IMR-90 (cell line): ENCODE measurements around the gene COL8A1. TPM values are rescaled to one million over a fixed set of nuclear protein-coding genes. Genes with fewer than 3 reads are reported as not detected.
A peak's percentile ranks its signal among the peaks of the same experiment; 100 is the strongest.

Source experiments
- ATAC-seq: fragments of 200-7000 bp; cut with Tn5 transposase; 2 replicates; pipeline ENCODE4 v1.9.1; 2020; ENCODE audit warnings: low read depth, mild to moderate bottlenecking, moderate library complexity
- BruUV-seq: library from RNA; stranded (reverse); fragments of 400-500 nt; replicated peaks from 2 replicates; lab custom pipeline; 2021; lab: Mats Ljungman, UMichigan
- CTCF ChIA-PET: fragments of 300-600 bp; formaldehyde crosslinking; extraction: SDS; loops from one replicate; lab custom pipeline; 2021; ENCODE audit warnings: antibody characterized with exemption; lab: Yijun Ruan, JAX
- POLR2A ChIA-PET: fragments of 300-600 bp; sonication (Branson Sonifier 250); formaldehyde crosslinking; loops from one replicate; lab custom pipeline; 2022; ENCODE audit warnings: antibody characterized with exemption; ENCODE audit not compliant: unreplicated experiment; lab: Charles Lee
- DNase-seq: peaks from one replicate; pipeline ENCODE4 v3.0.0; 2013
- H2AFZ ChIP-seq: replicated peaks from 2 replicates; pipeline ENCODE3; 2013; ENCODE audit warnings: low read length, mild to moderate bottlenecking; ENCODE audit not compliant: poor library complexity
- H2AK5ac ChIP-seq: 2 replicates; pipeline ENCODE4 v1.6.1; 2013; ENCODE audit warnings: low read depth, low read length, inconsistent platforms
- H2AK9ac ChIP-seq: replicated peaks from 2 replicates; pipeline ENCODE3; 2013; ENCODE audit warnings: mild to moderate bottlenecking, low read depth, low read length, moderate library complexity; ENCODE audit not compliant: poor library complexity
- H2BK120ac ChIP-seq: 2 replicates; pipeline ENCODE4 v1.6.1; 2013; ENCODE audit warnings: low read depth, low read length, inconsistent platforms
- H2BK15ac ChIP-seq: 3 replicates; pipeline ENCODE4 v1.6.1; 2013; ENCODE audit warnings: low read depth, low read length, inconsistent platforms
- H2BK20ac ChIP-seq: 2 replicates; pipeline ENCODE4 v1.6.1; 2013; ENCODE audit warnings: low read depth, mild to moderate bottlenecking, inconsistent platforms, low read length, moderate library complexity
- H2BK5ac ChIP-seq: 2 replicates; pipeline ENCODE4 v1.6.1; 2013; ENCODE audit warnings: mild to moderate bottlenecking, low read depth, low read length, inconsistent platforms; ENCODE audit not compliant: poor library complexity, severe bottlenecking
- H3K14ac ChIP-seq: replicated peaks from 2 replicates; pipeline ENCODE4 v1.6.1; 2013; ENCODE audit warnings: low read depth, low read length, inconsistent platforms
- H3K18ac ChIP-seq: 2 replicates; pipeline ENCODE4 v1.6.1; 2013; ENCODE audit warnings: low read depth, low read length, control low read depth
- H3K23ac ChIP-seq: 2 replicates; pipeline ENCODE4 v1.6.1; 2013; ENCODE audit warnings: low read depth, low read length, inconsistent platforms
- H3K27ac ChIP-seq: 2 replicates; pipeline ENCODE4 v1.5.1; 2013; ENCODE audit warnings: mild to moderate bottlenecking, control low read depth, low read length; ENCODE audit not compliant: insufficient read depth
- H3K27me3 ChIP-seq: 2 replicates; pipeline ENCODE4 v1.6.1; 2013; ENCODE audit warnings: low read length; ENCODE audit not compliant: control insufficient read depth, insufficient read depth
- H3K36me3 ChIP-seq: 2 replicates; pipeline ENCODE4 v1.6.1; 2013; ENCODE audit warnings: low read length, mixed read lengths; ENCODE audit not compliant: control insufficient read depth, insufficient read depth
- H3K4ac ChIP-seq: 2 replicates; pipeline ENCODE4 v1.6.1; 2013; ENCODE audit warnings: low read depth, low read length, inconsistent platforms
- H3K4me1 ChIP-seq: 2 replicates; pipeline ENCODE4 v1.6.1; 2013; ENCODE audit warnings: low read length, mixed read lengths; ENCODE audit not compliant: control insufficient read depth, insufficient read depth
- H3K4me2 ChIP-seq: 2 replicates; pipeline ENCODE4 v1.6.1; 2013; ENCODE audit warnings: low read depth, mild to moderate bottlenecking, control low read depth, low read length, moderate library complexity
- H3K4me3 ChIP-seq: 2 replicates; pipeline ENCODE4 v1.5.1; 2013; ENCODE audit warnings: low read depth, mild to moderate bottlenecking, control low read depth, low read length, moderate library complexity; ENCODE audit not compliant: insufficient read depth
- H3K56ac ChIP-seq: 2 replicates; pipeline ENCODE4 v1.6.1; 2013; ENCODE audit warnings: low read length, inconsistent platforms; ENCODE audit not compliant: insufficient read depth; ENCODE audit errors: extremely low read depth
- H3K79me1 ChIP-seq, 2 experiments: 2 replicates each; pipeline ENCODE4 v1.6.1; 2013; ENCODE audit warnings: low read length in 2 of 2, inconsistent platforms in 1 of 2, low read depth in 1 of 2
- H3K9ac ChIP-seq: 2 replicates; pipeline ENCODE4 v1.6.1; 2013; ENCODE audit warnings: low read depth, low read length, control low read depth
- H3K9me1 ChIP-seq: 2 replicates; pipeline ENCODE4 v1.6.1; 2013; ENCODE audit warnings: low read length, inconsistent platforms; ENCODE audit not compliant: insufficient read depth
- H3K9me3 ChIP-seq: 2 replicates; pipeline ENCODE4 v1.6.1; 2013; ENCODE audit warnings: low read length; ENCODE audit not compliant: control insufficient read depth, insufficient read depth
- H4K20me1 ChIP-seq: 2 replicates; pipeline ENCODE4 v1.6.1; 2013; ENCODE audit warnings: low read length, inconsistent platforms; ENCODE audit not compliant: insufficient read depth
- H4K5ac ChIP-seq: 2 replicates; pipeline ENCODE4 v1.6.1; 2013; ENCODE audit warnings: mild to moderate bottlenecking, low read depth, low read length, control low read depth
- H4K8ac ChIP-seq, 2 experiments: 2 replicates each; pipeline ENCODE4 v1.6.1; 2013; ENCODE audit warnings: low read depth in 2 of 2, low read length in 2 of 2, control low read depth in 1 of 2, inconsistent platforms in 1 of 2
- H4K91ac ChIP-seq: 2 replicates; pipeline ENCODE4 v1.6.1; 2013; ENCODE audit warnings: low read depth, low read length, inconsistent platforms; ENCODE audit not compliant: insufficient read depth
- BHLHE40 ChIP-seq: fragments of 150-350 bp; IDR thresholded peaks from 2 replicates; pipeline ENCODE4 v1.6.1; 2016; ENCODE audit warnings: mild to moderate bottlenecking, low read depth, low read length
- CEBPB ChIP-seq: IDR thresholded peaks from 2 replicates; pipeline ENCODE4 v1.6.1; 2012; ENCODE audit warnings: low read depth, low read length, improper control_type of control experiment
- CHD1 ChIP-seq: IDR thresholded peaks from 2 replicates; pipeline ENCODE4 v1.6.1; 2012; ENCODE audit warnings: low read depth, low read length, improper control_type of control experiment
- CTCF ChIP-seq: conservative IDR thresholded peaks from 2 replicates; pipeline ENCODE4 v1.5.1; 2012; ENCODE audit warnings: mild to moderate bottlenecking, low read depth, low read length, improper control_type of control experiment
- FOS ChIP-seq: fragments of 150-350 bp; IDR thresholded peaks from 2 replicates; pipeline ENCODE4 v1.6.1; 2016; ENCODE audit warnings: low read depth, low read length
- MAFK ChIP-seq: IDR thresholded peaks from 2 replicates; pipeline ENCODE4 v1.6.1; 2012; ENCODE audit warnings: low read depth, low read length, improper control_type of control experiment
- MAZ ChIP-seq: IDR thresholded peaks from 2 replicates; pipeline ENCODE4 v1.6.1; 2012; ENCODE audit warnings: low read depth, mild to moderate bottlenecking, low read length, improper control_type of control experiment, moderate library complexity, borderline replicate concordance
- MXI1 ChIP-seq: IDR thresholded peaks from 2 replicates; pipeline ENCODE4 v1.6.1; 2012; ENCODE audit warnings: low read depth, mild to moderate bottlenecking, low read length, moderate library complexity, borderline replicate concordance
- NFE2L2 ChIP-seq: fragments of 150-350 bp; IDR thresholded peaks from 2 replicates; pipeline ENCODE4 v1.6.1; 2016; ENCODE audit warnings: low read depth, mild to moderate bottlenecking, low read length
- POLR2A ChIP-seq: IDR thresholded peaks from 2 replicates; pipeline ENCODE4 v1.6.1; 2012; ENCODE audit warnings: mild to moderate bottlenecking, low read depth, low read length
- RAD21 ChIP-seq: IDR thresholded peaks from 2 replicates; pipeline ENCODE4 v1.6.1; 2012; ENCODE audit warnings: low read length, improper control_type of control experiment
- RCOR1 ChIP-seq: IDR thresholded peaks from 2 replicates; pipeline ENCODE4 v1.6.1; 2012; ENCODE audit warnings: mild to moderate bottlenecking, low read length, improper control_type of control experiment; ENCODE audit not compliant: insufficient replicate concordance
- SMC3 ChIP-seq: fragments of 150-350 bp; IDR thresholded peaks from 2 replicates; pipeline ENCODE4 v1.6.1; 2016; ENCODE audit warnings: low read depth, mild to moderate bottlenecking, antibody characterized with exemption, low read length, moderate library complexity
- USF2 ChIP-seq: fragments of 150-350 bp; IDR thresholded peaks from 2 replicates; pipeline ENCODE4 v1.6.1; 2017; ENCODE audit warnings: mild to moderate bottlenecking, antibody characterized with exemption, low read length, low read depth
- WGBS, 2 experiments: methylation state at CpG; one replicate each; pipeline versions ENCODE4 v1.1.5 to v1.1.7; 2013; ENCODE audit warnings: missing lambda C conversion rate in 2 of 2; ENCODE audit not compliant: insufficient read length in 1 of 2; ENCODE audit errors: extremely low coverage in 2 of 2; 5-methylcytosine and 5-hydroxymethylcytosine counted together
- dilution Hi-C: fragments of 300-500 bp; cut with HindIII; formaldehyde crosslinking; loops from one replicate; pipeline ENCODE4 v1.14.3; 2018; ENCODE audit warnings: low sequenced_read_pairs; ENCODE audit not compliant: unreplicated experiment
- in situ Hi-C: fragments of 300-500 bp; cut with MboI; formaldehyde crosslinking; loops from 3 replicates; pipeline ENCODE4 v1.14.3; 2019; ENCODE audit warnings: low sequenced_read_pairs, inconsistent platforms, mixed read lengths
- intact Hi-C: fragments of 100-400 bp; cut with micrococcal nuclease; formaldehyde crosslinking; loops from 2 replicates; pipeline ENCODE4 v1.10.0; 2022
- polyA plus RNA-seq, 3 experiments: library from polyadenylated mRNA; depleted of rRNA; stranded (reverse); fragments of >200 nt; gene quantifications; 2 replicates each; pipeline ENCODE4 v1.2.3, GENCODE V29; 2012; ENCODE audit warnings: low replicate concordance in 1 of 3
- total RNA-seq: library from RNA; depleted of rRNA; stranded (reverse); fragments of >200 nt; gene quantifications from 2 replicates; pipeline ENCODE4 v1.2.3, GENCODE V29; 2012

Gene COL8A1
- total and polyA plus RNA-seq, 2 of the 4 experiments (the other 2 are of a cell fraction), result 119 to 151 TPM

GRCh38 chr3:99704417-99704816 is 66.0 kb downstream of the COL8A1 start:
- no CpG with 5 or more reads among the region's 2 CpGs for WGBS, 2 experiments
- no peaks in the 10 kb centered on the region for H3K9me3 ChIP-seq
- 0 out of 2 replicates have a peak, but pooled peaks cover 3% of the 10 kb centered on the region for H4K20me1 ChIP-seq
- H3K4ac ChIP-seq, result 0 out of 2 replicates have a peak overlapping the region, but pooled peaks have one; percentile 13
- no TSS peak for BruUV-seq
- CTCF ChIA-PET, result interaction anchor here (0.6 kb wide), 1 partner anchor 883 kb away, joined by 3 read pairs; no protein-coding TSS in a partner anchor
- H3K4me2 ChIP-seq, result no peak overlapping the region
- ATAC-seq, result no peak
- H3K79me1 ChIP-seq, result peaks cover 15 to 29% of the 10 kb centered on the region in 2 experiments
- no peak overlapping the region for H3K27ac ChIP-seq
- no peak overlapping the region for H3K4me3 ChIP-seq
- in situ Hi-C loops (no loop called here), dilution Hi-C loops (no loop called here), intact Hi-C loops (no loop called here)
- H2AK9ac ChIP-seq, result no peak overlapping the region
- TF ChIP-seq POLR2A, result no peak
- no peak for TF ChIP-seq CEBPB
- TF ChIP-seq CHD1, result no peak
- no peak for TF ChIP-seq SMC3
- TF ChIP-seq USF2, result no peak
- TF ChIP-seq NFE2L2, result no peak
- no peak for TF ChIP-seq RAD21
- no peak for TF ChIP-seq MXI1
- no peak for TF ChIP-seq RCOR1
- TF ChIP-seq MAFK, result no peak
- no peak for TF ChIP-seq BHLHE40
- TF ChIP-seq MAZ, result no peak
- TF ChIP-seq CTCF, result no peak
- TF ChIP-seq FOS, result no peak
- H4K5ac ChIP-seq, result no peak overlapping the region
- no peak overlapping the region for H2BK15ac ChIP-seq
- peaks cover 26% of the 10 kb centered on the region for H3K9me1 ChIP-seq
- H2AFZ ChIP-seq, result no peak overlapping the region
- peaks cover 10% of the 10 kb centered on the region for H3K36me3 ChIP-seq
- H3K4me1 ChIP-seq, result peaks cover 15% of the 10 kb centered on the region
- no peak for DNase-seq
- H4K91ac ChIP-seq, result no peak overlapping the region
- no peak overlapping the region for H2AK5ac ChIP-seq
- no peak overlapping the region for H3K14ac ChIP-seq
- POLR2A ChIA-PET, result no interaction called here
- no peak overlapping the region for H2BK5ac ChIP-seq
- no peak overlapping the region for H3K23ac ChIP-seq
- no peak overlapping the region for H2BK20ac ChIP-seq
- no peak overlapping the region for H3K56ac ChIP-seq
- no peak overlapping the region for H4K8ac ChIP-seq
- no peak overlapping the region for H2BK120ac ChIP-seq
- no peaks in the 10 kb centered on the region for H3K27me3 ChIP-seq
- no peak overlapping the region for H3K18ac ChIP-seq
- H3K9ac ChIP-seq, result no peak overlapping the region
